Testis (tissue), 2 donors: ENCODE measurements around the gene ZNF827.

ENCODE experiments used
- POLR2A ChIP-seq: fragments of 450-650 bp; IDR thresholded peaks from one replicate; pipeline ENCODE4 v1.6.1; 2017; ENCODE audit warnings: antibody characterized with exemption, mild to moderate bottlenecking, moderate library complexity
- TF ChIP-seq, protein P1 (sequence below), 3 experiments: fragments of 450-650 bp in 2 of 3; fragments of 200-600 bp in 1 of 3; sonication (generic) in 1 of 3; IDR thresholded peaks; one replicate each; pipeline ENCODE4 v1.5.1; 2016 to 2019; ENCODE audit warnings: antibody characterized with exemption in 3 of 3, mild to moderate bottlenecking in 2 of 3, moderate library complexity in 1 of 3

GRCh38 chr4:145920205-145920604 lies 18.4 kb downstream of the ZNF827 start:
- TF ChIP-seq, protein P1, sequence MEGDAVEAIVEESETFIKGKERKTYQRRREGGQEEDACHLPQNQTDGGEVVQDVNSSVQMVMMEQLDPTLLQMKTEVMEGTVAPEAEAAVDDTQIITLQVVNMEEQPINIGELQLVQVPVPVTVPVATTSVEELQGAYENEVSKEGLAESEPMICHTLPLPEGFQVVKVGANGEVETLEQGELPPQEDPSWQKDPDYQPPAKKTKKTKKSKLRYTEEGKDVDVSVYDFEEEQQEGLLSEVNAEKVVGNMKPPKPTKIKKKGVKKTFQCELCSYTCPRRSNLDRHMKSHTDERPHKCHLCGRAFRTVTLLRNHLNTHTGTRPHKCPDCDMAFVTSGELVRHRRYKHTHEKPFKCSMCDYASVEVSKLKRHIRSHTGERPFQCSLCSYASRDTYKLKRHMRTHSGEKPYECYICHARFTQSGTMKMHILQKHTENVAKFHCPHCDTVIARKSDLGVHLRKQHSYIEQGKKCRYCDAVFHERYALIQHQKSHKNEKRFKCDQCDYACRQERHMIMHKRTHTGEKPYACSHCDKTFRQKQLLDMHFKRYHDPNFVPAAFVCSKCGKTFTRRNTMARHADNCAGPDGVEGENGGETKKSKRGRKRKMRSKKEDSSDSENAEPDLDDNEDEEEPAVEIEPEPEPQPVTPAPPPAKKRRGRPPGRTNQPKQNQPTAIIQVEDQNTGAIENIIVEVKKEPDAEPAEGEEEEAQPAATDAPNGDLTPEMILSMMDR (IDR thresholded peaks at IDR 0.05): no peak
- no peak for TF ChIP-seq POLR2A
